ENCODE results near the gene GAGE13. TPM values are rescaled to one million over a fixed set of nuclear protein-coding genes. Genes with fewer than 3 reads are reported as not detected.
"Not testable (repeated sequence)": the region's sequence is repeated elsewhere in the genome, so short reads cannot be mapped to it uniquely, and the experiment has no call there.

Gene GAGE13
- total RNA-seq, 1 donor from 2014 or later: not detected

DNA sequence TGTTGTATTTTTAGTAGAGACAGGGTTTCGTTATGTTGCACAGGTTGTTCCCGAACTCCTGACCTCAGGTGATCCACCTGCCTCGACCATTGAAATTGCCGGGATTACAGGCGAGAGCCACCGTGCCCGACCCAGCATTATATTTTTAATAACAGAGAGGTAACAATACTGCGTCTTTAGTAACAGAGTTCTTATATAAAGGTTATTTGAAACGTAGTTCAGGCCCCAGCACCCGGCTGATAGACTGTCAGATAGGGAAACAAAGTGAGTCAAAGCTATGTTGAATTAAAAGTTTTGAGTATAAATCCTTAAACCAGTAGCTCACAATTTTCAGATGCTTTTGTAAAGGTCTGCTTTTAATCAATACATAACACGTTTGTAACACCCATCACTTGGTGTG, 14.8 kb downstream of the GAGE13 start:
- H3K27me3 Mint-ChIP-seq (ENCODE audit: low read depth); intact Hi-C loops (cut with micrococcal nuclease); H3K36me3 Mint-ChIP-seq (ENCODE audit: low read depth); H3K9me3 Mint-ChIP-seq; H3K4me1 Mint-ChIP-seq (ENCODE audit: low read depth); H3K27ac Mint-ChIP-seq; DNase-seq (ENCODE audit: low spot score); H3K4me3 Mint-ChIP-seq (ENCODE audit: low read depth): not testable (repeated sequence)

Other genes with a start within 250 kb of the GAGE13 start
- 25.8 and 26.3 TPM in 2 replicates for gene GPKOW, start 207.8 kb upstream of the GAGE13 start, total RNA-seq
- 1.6 and 2.1 TPM in 2 replicates for gene MAGIX, start 168.8 kb upstream of the GAGE13 start, total RNA-seq
- gene PLP2, start 159.7 kb upstream of the GAGE13 start, total RNA-seq: 112 and 116 TPM in 2 replicates
- 24.5 and 26.9 TPM in 2 replicates for gene PRICKLE3, start 145.2 kb upstream of the GAGE13 start, total RNA-seq
- 3.8 and 4.3 TPM in 2 replicates for gene SYP, start 131.4 kb upstream of the GAGE13 start, total RNA-seq
- 0.23 and 0.32 TPM in 2 replicates for gene CACNA1F, start 98.2 kb upstream of the GAGE13 start, total RNA-seq
- gene CCDC22, start 96.1 kb upstream of the GAGE13 start, total RNA-seq: 30.2 and 32.0 TPM in 2 replicates
- gene FOXP3, start 66.9 kb upstream of the GAGE13 start, total RNA-seq: 28.9 and 29.4 TPM in 2 replicates
- gene PPP1R3F, start 61.8 kb upstream of the GAGE13 start, total RNA-seq: 7.9 and 10.1 TPM in 2 replicates
- not detected in 2 replicates for gene GAGE10, start 27.9 kb upstream of the GAGE13 start, total RNA-seq
- gene GAGE12J, start 9.5 kb upstream of the GAGE13 start, total RNA-seq: not detected in 2 replicates
- gene GAGE12C, start 200.6 kb downstream of the GAGE13 start, total RNA-seq: not detected in 2 replicates
- gene GAGE12D, start 210.2 kb downstream of the GAGE13 start, total RNA-seq: not detected in 2 replicates
- not detected in 2 replicates for gene GAGE12E, start 219.7 kb downstream of the GAGE13 start, total RNA-seq
- gene GAGE12F, start 229.3 kb downstream of the GAGE13 start, total RNA-seq: not detected in 2 replicates
- not detected in 2 replicates for gene GAGE12G, start 238.8 kb downstream of the GAGE13 start, total RNA-seq
- gene GAGE12H, start 248.4 kb downstream of the GAGE13 start, total RNA-seq: not detected in 2 replicates